ENCODE results near the gene UBE2Q2. TPM values are rescaled to one million over a fixed set of nuclear protein-coding genes. Genes with fewer than 3 reads are reported as not detected.
A peak's percentile ranks its signal among the peaks of the same experiment; 100 is the strongest.

UBE2Q2 gene
- polyA plus RNA-seq, 2 of the 4 experiments (the other 2 are of a cell fraction): 36.5 to 50.6 TPM

GRCh38 chr15:75903331-75904239 is 60.3 kb downstream of the UBE2Q2 start, which contains the start of gene FBXO22:
TSS of gene FBXO22 (plus strand) at chr15:75903878. CDS start at chr15:75903964, 86 bp downstream.
- H3K4me3 ChIP-seq: peak within 1 kb of the TSS; percentile 88
- POLR2A ChIA-PET: interaction anchor here (0.6 to 2.6 kb wide), 7 partner anchors 10 to 156 kb away, joined by 3 to 19 read pairs (median 4); partner anchors contain the start of gene UBE2Q2
- peaks cover 25% of the 10 kb centered on the region for H3K4me1 ChIP-seq
- 4% methylated on average over 40 of the region's 63 CpGs for WGBS (ENCODE audit: missing lambda C conversion rate)
- ATAC-seq: peak; percentile 97 to 98
- peak; percentile 88 to 96 for DNase-seq (ENCODE audit: low read depth in 1 of 2, low spot score in 1 of 2)
- H3K27ac ChIP-seq: peak within 1 kb of the TSS; percentile 95 to 96
- CTCF ChIA-PET: interaction anchor here (1.0 to 2.3 kb wide), 4 partner anchors 59 to 236 kb away, joined by 3 to 5 read pairs (median 4); no protein-coding TSS in a partner anchor
- no peaks in the 10 kb centered on the region for H3K9me3 ChIP-seq
- peak within 1 kb of the TSS; percentile 85 for H3K4me2 ChIP-seq
- peak; percentile 95 for FAIRE-seq
- TF ChIP-seq SMC3 (IDR thresholded peaks at IDR 0.05) (no peak), RFX5 (IDR thresholded peaks at IDR 0.05) (0 out of 2 replicates have a peak, but pooled peaks have one; percentile 27), RCOR1 (IDR thresholded peaks at IDR 0.05; ENCODE audit: low read depth, low read length) (no peak), POLR2A (IDR thresholded peaks at IDR 0.05; ENCODE audit: low read length) (peak; percentile 91), MYC (IDR thresholded peaks at IDR 0.05; ENCODE audit: borderline replicate concordance, low read length) (peak; percentile 88), JUN (IDR thresholded peaks at IDR 0.05) (peak; percentile 79 to 97; a peak in 4 of 5 replicates), KDM5A (IDR thresholded peaks at IDR 0.05) (peak; percentile 67; the same call in 1 of the 2 replicates), MAX (IDR thresholded peaks at IDR 0.05) (peak; percentile 89), ZC3H11A (IDR thresholded peaks at IDR 0.05) (peak; percentile 4; the same call in 1 of the 2 replicates), BCL3 (IDR thresholded peaks at IDR 0.05) (peak; percentile 82; the same call in 2 of the 3 replicates), TFCP2L1 (CRISPR knock-in tag; IDR thresholded peaks at IDR 0.05) (peak; percentile 73), USF2 (IDR thresholded peaks at IDR 0.05) (no peak), E2F6 (IDR thresholded peaks at IDR 0.05; ENCODE audit: borderline replicate concordance, low read depth) (peak; percentile 77), GATA3 (IDR thresholded peaks at IDR 0.05; ENCODE audit: borderline replicate concordance) (peak; percentile 38; the same call in 1 of the 2 replicates), PBX3 (IDR thresholded peaks at IDR 0.05) (peak; percentile 60; the same call in 1 of the 2 replicates), HOXB5 (CRISPR knock-in tag; IDR thresholded peaks at IDR 0.05) (peak; percentile 39; the same call in 1 of the 2 replicates), ZFP36 (IDR thresholded peaks at IDR 0.05; ENCODE audit: borderline replicate concordance, partially characterized antibody) (no peak), PHF8 (IDR thresholded peaks at IDR 0.05; ENCODE audit: borderline replicate concordance, low read depth) (peak; percentile 45; the same call in 1 of the 2 replicates), CEBPB (IDR thresholded peaks at IDR 0.05) (peak; percentile 34 to 82; a peak in 2 of 4 replicates)

- WGBS (ENCODE audit: missing lambda C conversion rate): 89% methylated on average over 5 of the region's 5 CpGs
- CTCF ChIA-PET: no interaction called here
- no peak for ATAC-seq
- FAIRE-seq: no peak
- peaks cover 25% of the 10 kb centered on the region for H3K4me1 ChIP-seq
- H3K9me3 ChIP-seq: peaks cover 4% of the 10 kb centered on the region; the same call in 1 of the 3 replicates
- peak overlapping the region; percentile 88; the same call in 2 of the 3 replicates for H3K4me3 ChIP-seq
- H3K27ac ChIP-seq: 0 out of 6 replicates have a peak overlapping the region, but pooled peaks of 1 of the 2 experiments have one; percentile 13
- no peak for DNase-seq (ENCODE audit: low read depth in 1 of 2, low spot score in 1 of 2)
- H3K4me2 ChIP-seq: peak overlapping the region; percentile 81
- POLR2A ChIA-PET: interaction anchor here (2.6 kb wide), 1 partner anchor 63 kb away, joined by 19 read pairs; the partner anchor contains the start of gene UBE2Q2
- TF ChIP-seq USF2 (IDR thresholded peaks at IDR 0.05): no peak
- TF ChIP-seq CBX2 (IDR thresholded peaks at IDR 0.05; ENCODE audit: borderline replicate concordance, low read depth): no peak
- TF ChIP-seq RARB (CRISPR knock-in tag; IDR thresholded peaks at IDR 0.05): no peak
- TF ChIP-seq POLR2AphosphoS2 (conservative IDR thresholded peaks at IDR 0.05; ENCODE audit: low read length): no peak
- TF ChIP-seq ELK1 (IDR thresholded peaks at IDR 0.05; ENCODE audit: low read depth, low read length): no peak
- no peak for TF ChIP-seq SMC3 (IDR thresholded peaks at IDR 0.05)
- TF ChIP-seq FOXS1 (CRISPR knock-in tag; IDR thresholded peaks at IDR 0.05): no peak
- no peak for TF ChIP-seq CTCF (IDR thresholded peaks at IDR 0.05)
- no peak for TF ChIP-seq ESRRA (IDR thresholded peaks at IDR 0.05; ENCODE audit: borderline replicate concordance, low read length)
- no peak for TF ChIP-seq MAZ (IDR thresholded peaks at IDR 0.05; ENCODE audit: borderline replicate concordance, low read depth, low read length)
These were observed 62.0 kb downstream of the UBE2Q2 start for GRCh38 chr15:75905231-75905630.

All from A549 (cell line).